22Rv1 (cell line): ENCODE data around the gene TULP1.

ENCODE experiments used
- CTCF ChIP-seq: fragments of 450-650 bp; IDR thresholded peaks from 2 replicates; pipeline ENCODE4 v1.5.1; 2017; ENCODE audit warnings: mild to moderate bottlenecking
- ZFX ChIP-seq: fragments of 450-650 bp; IDR thresholded peaks from 2 replicates; pipeline ENCODE4 v1.6.1; 2017; ENCODE audit warnings: antibody characterized with exemption, borderline replicate concordance

- TF ChIP-seq CTCF, result no peak
- TF ChIP-seq ZFX, result no peak
These were observed 51.4 kb downstream of the TULP1 start for GRCh38 chr6:35461270-35461669.
